ENCODE measurements around the gene CDC14B.

DNA sequence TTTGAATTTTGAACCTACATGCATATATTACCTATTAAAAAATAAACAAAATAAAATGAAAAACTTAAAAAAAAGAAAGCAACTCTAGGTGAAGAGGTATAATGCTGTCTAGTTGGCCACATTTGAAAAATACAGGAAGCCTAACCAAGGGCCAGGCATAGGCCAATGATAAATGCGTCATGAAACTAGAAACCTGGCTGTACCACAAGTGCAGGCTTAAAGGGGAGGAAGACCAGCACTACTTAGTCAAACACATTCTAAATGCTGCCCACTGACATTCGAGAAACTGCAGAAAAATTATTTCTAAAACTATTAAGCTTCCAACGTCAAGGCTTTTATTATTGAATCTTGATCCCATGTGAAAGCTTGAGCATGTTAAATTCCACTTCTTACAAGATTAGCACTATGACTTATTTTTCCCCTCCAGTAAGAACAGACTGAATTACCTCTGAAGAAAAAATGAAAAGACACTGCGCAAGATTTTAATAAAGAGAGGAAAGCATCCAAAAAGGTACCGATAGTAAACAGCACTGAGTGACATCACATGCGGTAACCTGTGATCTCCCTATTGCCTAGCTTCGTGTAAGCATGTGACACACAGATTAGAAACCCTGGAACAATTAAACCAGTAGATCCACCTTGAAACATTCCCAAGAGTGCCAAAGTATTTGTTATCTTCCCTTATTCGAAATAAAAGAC, 16.2 kb downstream of the CDC14B start:
- TF ChIP-seq, protein P1, sequence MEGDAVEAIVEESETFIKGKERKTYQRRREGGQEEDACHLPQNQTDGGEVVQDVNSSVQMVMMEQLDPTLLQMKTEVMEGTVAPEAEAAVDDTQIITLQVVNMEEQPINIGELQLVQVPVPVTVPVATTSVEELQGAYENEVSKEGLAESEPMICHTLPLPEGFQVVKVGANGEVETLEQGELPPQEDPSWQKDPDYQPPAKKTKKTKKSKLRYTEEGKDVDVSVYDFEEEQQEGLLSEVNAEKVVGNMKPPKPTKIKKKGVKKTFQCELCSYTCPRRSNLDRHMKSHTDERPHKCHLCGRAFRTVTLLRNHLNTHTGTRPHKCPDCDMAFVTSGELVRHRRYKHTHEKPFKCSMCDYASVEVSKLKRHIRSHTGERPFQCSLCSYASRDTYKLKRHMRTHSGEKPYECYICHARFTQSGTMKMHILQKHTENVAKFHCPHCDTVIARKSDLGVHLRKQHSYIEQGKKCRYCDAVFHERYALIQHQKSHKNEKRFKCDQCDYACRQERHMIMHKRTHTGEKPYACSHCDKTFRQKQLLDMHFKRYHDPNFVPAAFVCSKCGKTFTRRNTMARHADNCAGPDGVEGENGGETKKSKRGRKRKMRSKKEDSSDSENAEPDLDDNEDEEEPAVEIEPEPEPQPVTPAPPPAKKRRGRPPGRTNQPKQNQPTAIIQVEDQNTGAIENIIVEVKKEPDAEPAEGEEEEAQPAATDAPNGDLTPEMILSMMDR (conservative IDR thresholded peaks at IDR 0.05; ENCODE audit: low read depth, low read length): no peak
- TF ChIP-seq EZH2 (IDR thresholded peaks at IDR 0.05; ENCODE audit: low read length, unreplicated experiment): no peak

Measured in PC-3 (cell line).